B cell (primary cell): ENCODE results near the gene TGFBI.

Experiments used
- EZH2 ChIP-seq: IDR thresholded peaks from 2 replicates; pipeline ENCODE4 v1.6.1; 2012; ENCODE audit warnings: borderline replicate concordance, low read depth, mild to moderate bottlenecking, moderate library complexity, low read length; ENCODE audit not compliant: insufficient read depth, poor library complexity, severe bottlenecking
- TF ChIP-seq, protein P1 (sequence below): fragments of 200-600 bp; IDR thresholded peaks from one replicate; pipeline ENCODE4 v1.8.0; 2022; ENCODE audit warnings: antibody characterized with exemption, mild to moderate bottlenecking

GRCh38 chr5:136038635-136039034 lies 9.8 kb downstream of the TGFBI start:
- TF ChIP-seq, protein P1, sequence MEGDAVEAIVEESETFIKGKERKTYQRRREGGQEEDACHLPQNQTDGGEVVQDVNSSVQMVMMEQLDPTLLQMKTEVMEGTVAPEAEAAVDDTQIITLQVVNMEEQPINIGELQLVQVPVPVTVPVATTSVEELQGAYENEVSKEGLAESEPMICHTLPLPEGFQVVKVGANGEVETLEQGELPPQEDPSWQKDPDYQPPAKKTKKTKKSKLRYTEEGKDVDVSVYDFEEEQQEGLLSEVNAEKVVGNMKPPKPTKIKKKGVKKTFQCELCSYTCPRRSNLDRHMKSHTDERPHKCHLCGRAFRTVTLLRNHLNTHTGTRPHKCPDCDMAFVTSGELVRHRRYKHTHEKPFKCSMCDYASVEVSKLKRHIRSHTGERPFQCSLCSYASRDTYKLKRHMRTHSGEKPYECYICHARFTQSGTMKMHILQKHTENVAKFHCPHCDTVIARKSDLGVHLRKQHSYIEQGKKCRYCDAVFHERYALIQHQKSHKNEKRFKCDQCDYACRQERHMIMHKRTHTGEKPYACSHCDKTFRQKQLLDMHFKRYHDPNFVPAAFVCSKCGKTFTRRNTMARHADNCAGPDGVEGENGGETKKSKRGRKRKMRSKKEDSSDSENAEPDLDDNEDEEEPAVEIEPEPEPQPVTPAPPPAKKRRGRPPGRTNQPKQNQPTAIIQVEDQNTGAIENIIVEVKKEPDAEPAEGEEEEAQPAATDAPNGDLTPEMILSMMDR, result no peak
- TF ChIP-seq EZH2, result no peak
